Measurements from ENCODE around the gene KDM8.

Gene KDM8

GRCh38 chr16:27237219-27238015 lies 34.1 kb downstream of the KDM8 start:
- DNase-seq (ENCODE audit: extremely low read depth, low read depth): no peak
- no peak for TF ChIP-seq CTCF (IDR thresholded peaks at IDR 0.05; ENCODE audit: low read depth, low read length)

GRCh38 chr16:27238016-27238587 lies 34.8 kb downstream of the KDM8 start:
- TF ChIP-seq CTCF (IDR thresholded peaks at IDR 0.05; ENCODE audit: low read depth, low read length): no peak
- DNase-seq (ENCODE audit: extremely low read depth, low read depth): no peak

- TF ChIP-seq CTCF (IDR thresholded peaks at IDR 0.05; ENCODE audit: low read depth, low read length): no peak
- no peak for DNase-seq (ENCODE audit: extremely low read depth, low read depth)
These were observed 35.3 kb downstream of the KDM8 start for GRCh38 chr16:27238591-27238990.

- DNase-seq (ENCODE audit: extremely low read depth, low read depth): no peak
- TF ChIP-seq CTCF (IDR thresholded peaks at IDR 0.05; ENCODE audit: low read depth, low read length): no peak
These were observed 35.7 kb downstream of the KDM8 start for GRCh38 chr16:27239026-27239425.

- DNase-seq (ENCODE audit: extremely low read depth, low read depth): no peak
- no peak for TF ChIP-seq CTCF (IDR thresholded peaks at IDR 0.05; ENCODE audit: low read depth, low read length)
These were observed 36.8 kb downstream of the KDM8 start for GRCh38 chr16:27239906-27240655.

GRCh38 chr16:27240948-27241531 lies 37.7 kb downstream of the KDM8 start:
- TF ChIP-seq CTCF (IDR thresholded peaks at IDR 0.05; ENCODE audit: low read depth, low read length): no peak
- no peak for DNase-seq (ENCODE audit: extremely low read depth, low read depth)

All from AG09319 (cell line).